ENCODE results near the gene ATP6V1B1. TPM values are rescaled to one million over a fixed set of nuclear protein-coding genes. Genes with fewer than 3 reads are reported as not detected.
A peak's percentile ranks its signal among the peaks of the same experiment; 100 is the strongest.

Gene ATP6V1B1
- total and polyA plus RNA-seq, 2 experiments from 2014 or later, result not detected

GRCh38 chr2:70905443-70906421 is 30.0 kb upstream of the ATP6V1B1 start (continued):
- TF ChIP-seq ZNF114 (CRISPR knock-in tag; IDR thresholded peaks at IDR 0.05) (no peak), POLR2AphosphoS5 (IDR thresholded peaks at IDR 0.05; ENCODE audit: low read depth) (no peak)

GRCh38 chr2:70906439-70907005 is 29.2 kb upstream of the ATP6V1B1 start:
- no peak for TF ChIP-seq ZNF114 (CRISPR knock-in tag; IDR thresholded peaks at IDR 0.05)
- TF ChIP-seq, protein P1, sequence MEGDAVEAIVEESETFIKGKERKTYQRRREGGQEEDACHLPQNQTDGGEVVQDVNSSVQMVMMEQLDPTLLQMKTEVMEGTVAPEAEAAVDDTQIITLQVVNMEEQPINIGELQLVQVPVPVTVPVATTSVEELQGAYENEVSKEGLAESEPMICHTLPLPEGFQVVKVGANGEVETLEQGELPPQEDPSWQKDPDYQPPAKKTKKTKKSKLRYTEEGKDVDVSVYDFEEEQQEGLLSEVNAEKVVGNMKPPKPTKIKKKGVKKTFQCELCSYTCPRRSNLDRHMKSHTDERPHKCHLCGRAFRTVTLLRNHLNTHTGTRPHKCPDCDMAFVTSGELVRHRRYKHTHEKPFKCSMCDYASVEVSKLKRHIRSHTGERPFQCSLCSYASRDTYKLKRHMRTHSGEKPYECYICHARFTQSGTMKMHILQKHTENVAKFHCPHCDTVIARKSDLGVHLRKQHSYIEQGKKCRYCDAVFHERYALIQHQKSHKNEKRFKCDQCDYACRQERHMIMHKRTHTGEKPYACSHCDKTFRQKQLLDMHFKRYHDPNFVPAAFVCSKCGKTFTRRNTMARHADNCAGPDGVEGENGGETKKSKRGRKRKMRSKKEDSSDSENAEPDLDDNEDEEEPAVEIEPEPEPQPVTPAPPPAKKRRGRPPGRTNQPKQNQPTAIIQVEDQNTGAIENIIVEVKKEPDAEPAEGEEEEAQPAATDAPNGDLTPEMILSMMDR (conservative IDR thresholded peaks at IDR 0.05; ENCODE audit: low read depth in 2 of 2), result no peak
- TF ChIP-seq STAT1 (IDR thresholded peaks at IDR 0.05; ENCODE audit: unreplicated experiment), result no peak
- TF ChIP-seq NANOG (IDR thresholded peaks at IDR 0.05; ENCODE audit: borderline replicate concordance), result no peak
- TF ChIP-seq ZNF331 (CRISPR knock-in tag; IDR thresholded peaks at IDR 0.05; ENCODE audit: low read depth), result no peak
- TF ChIP-seq EZH2 (IDR thresholded peaks at IDR 0.05; ENCODE audit: low read depth, unreplicated experiment), result no peak
- TF ChIP-seq EZH2phosphoT487 (IDR thresholded peaks at IDR 0.05; ENCODE audit: unreplicated experiment), result peak; percentile 83
- no peaks in the 10 kb centered on the region for H3K9me2 ChIP-seq (ENCODE audit: insufficient read depth)
- H3K36me3 ChIP-seq (ENCODE audit: insufficient read depth), result no peaks in the 10 kb centered on the region
- peaks cover 3% of the 10 kb centered on the region; the same call in 1 of the 3 replicates for H3K9me3 Mint-ChIP-seq
- no peak overlapping the region for H2AFZ ChIP-seq
- no peaks in the 10 kb centered on the region for H3K36me3 Mint-ChIP-seq (ENCODE audit: low read depth)
- 0 out of 2 replicates have a peak, but pooled peaks cover 22% of the 10 kb centered on the region for H3F3A ChIP-seq (replicated peaks; ENCODE audit: low read depth)
- H4K20me1 ChIP-seq (replicated peaks; ENCODE audit: insufficient read depth), result peaks cover 27% of the 10 kb centered on the region
- H3K27me3 Mint-ChIP-seq (ENCODE audit: insufficient read depth, low read depth, poor library complexity), result peaks cover 85% of the 10 kb centered on the region
- H3K4me2 ChIP-seq, result no peak overlapping the region
- no peaks in the 10 kb centered on the region for H3K79me2 ChIP-seq (replicated peaks; ENCODE audit: insufficient read depth)
- no peak overlapping the region for H3K27ac ChIP-seq (ENCODE audit: low read depth)
- peak overlapping the region; percentile 32; the same call in 1 of the 3 replicates for H3K4me3 Mint-ChIP-seq
- H3K27ac Mint-ChIP-seq, result no peak overlapping the region
- peaks cover 33% of the 10 kb centered on the region for H3K4me1 Mint-ChIP-seq
- peaks cover 100% of the 10 kb centered on the region for H3K27me3 ChIP-seq (ENCODE audit: insufficient read depth)
- peak overlapping the region; percentile 46; the same call in 1 of the 2 replicates for H3K4me3 ChIP-seq
- peaks cover 50% of the 10 kb centered on the region for H3K4me1 ChIP-seq (ENCODE audit: insufficient read depth)
- ATAC-seq, result no peak
- DNase-seq (ENCODE audit: low spot score), result no peak
